SKM-1 (cell line): ENCODE data around the gene MRPS2.
"Not testable (repeated sequence)": the region's sequence is repeated elsewhere in the genome, so short reads cannot be mapped to it uniquely, and the experiment has no call there.

ENCODE experiments used
- DNase-seq: peaks from one replicate; lab custom pipeline; 2025; ENCODE audit not compliant: unreplicated experiment; lab: John Stamatoyannopoulos, UW

Gene MRPS2

GRCh38 chr9:135499326-135500070 lies 984 bp upstream of the MRPS2 start:
- DNase-seq: peak; percentile 62

- no peak for DNase-seq
These were observed 384 bp upstream of the MRPS2 start for GRCh38 chr9:135500071-135500524.

GRCh38 chr9:135501261-135502167 lies 1.0 kb downstream of the MRPS2 start:
- no peak for DNase-seq

GRCh38 chr9:135502168-135502872 lies 1.8 kb downstream of the MRPS2 start:
- no peak for DNase-seq

GRCh38 chr9:135502873-135503321 lies 2.4 kb downstream of the MRPS2 start:
- DNase-seq: no peak

- no peak for DNase-seq
These were observed 3.1 kb downstream of the MRPS2 start for GRCh38 chr9:135503371-135504261.

- DNase-seq: peak; percentile 17
These were observed 4.1 kb downstream of the MRPS2 start for GRCh38 chr9:135504262-135505243.

GRCh38 chr9:135505406-135506187 lies 5.1 kb downstream of the MRPS2 start:
- no peak for DNase-seq

- no peak for DNase-seq
These were observed 6.0 kb downstream of the MRPS2 start for GRCh38 chr9:135506327-135507103.

- no peak for DNase-seq
These were observed 6.9 kb downstream of the MRPS2 start for GRCh38 chr9:135507104-135508035.

- DNase-seq: no peak
These were observed 7.8 kb downstream of the MRPS2 start for GRCh38 chr9:135508211-135508820.

- no peak for DNase-seq
These were observed 9.0 kb downstream of the MRPS2 start for GRCh38 chr9:135509458-135509857.

GRCh38 chr9:135512241-135512603 lies 11.7 kb downstream of the MRPS2 start:
- no peak for DNase-seq

- DNase-seq: no peak
These were observed 12.4 kb downstream of the MRPS2 start for GRCh38 chr9:135512904-135513303.

GRCh38 chr9:135513351-135513846 lies 12.9 kb downstream of the MRPS2 start:
- no peak for DNase-seq

- not testable (repeated sequence) for DNase-seq
These were observed 13.4 kb downstream of the MRPS2 start for GRCh38 chr9:135513906-135514305.
